MM.1S (cell line): ENCODE results near the gene AMPH.

Experiments
- DNase-seq: peaks from one replicate; pipeline ENCODE4 v3.0.0-alpha.2; 2015
- H2AFZ ChIP-seq: fragments of 300-600 bp; sonication (generic); 2 replicates; pipeline ENCODE4 v1.6.0; 2016; ENCODE audit warnings: antibody characterized with exemption, low read length
- H3F3A ChIP-seq: fragments of 300-600 bp; sonication (generic); 2 replicates; pipeline ENCODE4 v1.6.1; 2016; ENCODE audit warnings: mild to moderate bottlenecking, antibody characterized with exemption, low read length, moderate library complexity, mixed read lengths; ENCODE audit not compliant: insufficient read depth
- H3K27ac ChIP-seq: fragments of 300-600 bp; sonication (generic); 2 replicates; pipeline ENCODE4 v1.5.1; 2016; ENCODE audit warnings: mild to moderate bottlenecking, low read length
- H3K27me3 ChIP-seq: fragments of 300-600 bp; sonication (generic); replicated peaks from 2 replicates; pipeline ENCODE4 v1.6.0; 2016; ENCODE audit warnings: low read length; ENCODE audit not compliant: insufficient read depth
- H3K36me3 ChIP-seq: fragments of 300-600 bp; sonication (generic); replicated peaks from 2 replicates; pipeline ENCODE4 v1.6.1; 2016; ENCODE audit warnings: mild to moderate bottlenecking, low read length, mixed read lengths; ENCODE audit not compliant: insufficient read depth
- H3K4me1 ChIP-seq: fragments of 300-600 bp; sonication (generic); 2 replicates; pipeline ENCODE4 v1.6.1; 2016; ENCODE audit warnings: low read length, mixed read lengths
- H3K4me2 ChIP-seq: fragments of 300-600 bp; sonication (generic); 2 replicates; pipeline ENCODE4 v1.6.0; 2016; ENCODE audit warnings: low read depth, low read length
- H3K4me3 ChIP-seq: fragments of 300-600 bp; sonication (generic); 2 replicates; pipeline ENCODE4 v1.5.1; 2016; ENCODE audit warnings: low read length, mixed read lengths
- H3K79me2 ChIP-seq: fragments of 300-600 bp; sonication (generic); 2 replicates; pipeline ENCODE4 v1.6.1; 2016; ENCODE audit warnings: mixed run types, low read length, mixed read lengths
- H3K9ac ChIP-seq: fragments of 300-600 bp; sonication (generic); 2 replicates; pipeline ENCODE4 v1.6.1; 2016; ENCODE audit warnings: low read length, mixed read lengths
- H3K9me2 ChIP-seq: fragments of 300-600 bp; sonication (generic); replicated peaks from 2 replicates; pipeline ENCODE4 v1.6.1; 2016; ENCODE audit warnings: mild to moderate bottlenecking, low read length, mixed read lengths; ENCODE audit not compliant: insufficient read depth
- H3K9me3 ChIP-seq: fragments of 300-600 bp; sonication (generic); replicated peaks from 2 replicates; pipeline ENCODE4 v1.6.1; 2016; ENCODE audit warnings: mild to moderate bottlenecking, low read length, mixed read lengths; ENCODE audit not compliant: insufficient read depth
- H4K20me1 ChIP-seq: fragments of 300-600 bp; sonication (generic); 2 replicates; pipeline ENCODE4 v1.6.1; 2016; ENCODE audit warnings: mild to moderate bottlenecking, low read length, moderate library complexity, mixed read lengths; ENCODE audit not compliant: insufficient read depth
- CTCF ChIP-seq: fragments of 300-600 bp; sonication (generic); IDR thresholded peaks from 2 replicates; pipeline ENCODE4 v1.5.1; 2016; ENCODE audit warnings: antibody characterized with exemption, low read length, mixed read lengths
- EZH2 ChIP-seq: fragments of 300-600 bp; sonication (generic); optimal IDR thresholded peaks from 2 replicates; pipeline ENCODE3; 2017; ENCODE audit warnings: low read depth, mild to moderate bottlenecking, antibody characterized with exemption, low read length, mixed read lengths
- EZH2phosphoT487 ChIP-seq: fragments of 300-600 bp; sonication (generic); IDR thresholded peaks from 2 replicates; pipeline ENCODE4 v1.6.1; 2018; ENCODE audit warnings: antibody characterized with exemption, low read length

Gene AMPH

GRCh38 chr7:38506756-38507155 lies 124.4 kb downstream of the AMPH start:
- H3K9ac ChIP-seq = no peak overlapping the region
- no peaks in the 10 kb centered on the region for H3K27me3 ChIP-seq
- no peak for TF ChIP-seq CTCF
- TF ChIP-seq EZH2phosphoT487 = no peak
- no peak for TF ChIP-seq EZH2
- no peaks in the 10 kb centered on the region for H3K36me3 ChIP-seq
- no peak overlapping the region for H3K4me3 ChIP-seq
- DNase-seq = no peak
- no peaks in the 10 kb centered on the region for H4K20me1 ChIP-seq
- H3K4me1 ChIP-seq = no peaks in the 10 kb centered on the region
- H3K9me2 ChIP-seq = no peaks in the 10 kb centered on the region
- H3K9me3 ChIP-seq = no peaks in the 10 kb centered on the region
- no peak overlapping the region for H3K27ac ChIP-seq
- H3K79me2 ChIP-seq = no peaks in the 10 kb centered on the region
- H3K4me2 ChIP-seq = no peak overlapping the region
- no peaks in the 10 kb centered on the region for H3F3A ChIP-seq
- no peak overlapping the region for H2AFZ ChIP-seq

- no peak overlapping the region for H3K27ac ChIP-seq
- H3K4me2 ChIP-seq = no peak overlapping the region
- H3K36me3 ChIP-seq = no peaks in the 10 kb centered on the region
- H3K4me1 ChIP-seq = no peaks in the 10 kb centered on the region
- no peaks in the 10 kb centered on the region for H3K9me2 ChIP-seq
- no peaks in the 10 kb centered on the region for H3K27me3 ChIP-seq
- no peaks in the 10 kb centered on the region for H4K20me1 ChIP-seq
- H3K79me2 ChIP-seq = no peaks in the 10 kb centered on the region
- no peak overlapping the region for H3K9ac ChIP-seq
- H3K4me3 ChIP-seq = no peak overlapping the region
- H3K9me3 ChIP-seq = no peaks in the 10 kb centered on the region
- no peak for DNase-seq
- H3F3A ChIP-seq = no peaks in the 10 kb centered on the region
- no peak for TF ChIP-seq CTCF
- TF ChIP-seq EZH2 = no peak
- no peak overlapping the region for H2AFZ ChIP-seq
Observed at GRCh38 chr7:38506004-38506403, 125.2 kb downstream of the AMPH start.

- no peak for DNase-seq
- H3K27me3 ChIP-seq = no peaks in the 10 kb centered on the region
Observed at GRCh38 chr7:38504684-38505083, 126.5 kb downstream of the AMPH start.

More at GRCh38 chr7:38504684-38505083, 126.5 kb downstream of the AMPH start:
- TF ChIP-seq CTCF = no peak
- TF ChIP-seq EZH2phosphoT487 = no peak
- TF ChIP-seq EZH2 = no peak
- Histone ChIP-seq H3K4me3 (no peak overlapping the region), H3K9ac (no peak overlapping the region), H3K9me3 (no peaks in the 10 kb centered on the region), H3K4me2 (no peak overlapping the region), H4K20me1 (no peaks in the 10 kb centered on the region), H3F3A (no peaks in the 10 kb centered on the region), H3K4me1 (no peaks in the 10 kb centered on the region), H3K36me3 (no peaks in the 10 kb centered on the region), H3K9me2 (no peaks in the 10 kb centered on the region), H2AFZ (no peak overlapping the region), H3K27ac (no peak overlapping the region), H3K79me2 (no peaks in the 10 kb centered on the region)
